Neural progenitor cell (in vitro differentiated cells): ENCODE measurements around the gene TMEM143. TPM values are rescaled to one million over a fixed set of nuclear protein-coding genes. Genes with fewer than 3 reads are reported as not detected.

Experiments
- DNase-seq: peaks from one replicate; pipeline ENCODE4 v3.0.0-alpha.2; 2016; ENCODE audit warnings: low spot score
- H2AFZ ChIP-seq: fragments of 200-600 bp; sonication (generic); replicated peaks from 2 replicates; pipeline ENCODE4 v1.6.1; 2016; ENCODE audit warnings: antibody characterized with exemption
- H3F3A ChIP-seq: fragments of 200-600 bp; sonication (generic); 2 replicates; pipeline ENCODE4 v1.6.1; 2016; ENCODE audit warnings: antibody characterized with exemption, low read depth
- H3K27ac ChIP-seq: fragments of 200-600 bp; sonication (generic); 2 replicates; pipeline ENCODE4 v1.5.1; 2016; ENCODE audit warnings: mild to moderate bottlenecking
- H3K27me3 ChIP-seq: fragments of 200-600 bp; sonication (generic); 2 replicates; pipeline ENCODE4 v1.6.1; 2016; ENCODE audit warnings: mild to moderate bottlenecking, moderate library complexity
- H3K36me3 ChIP-seq: fragments of 200-600 bp; sonication (generic); 2 replicates; pipeline ENCODE4 v1.5.1; 2016
- H3K4me1 ChIP-seq: fragments of 200-600 bp; sonication (generic); 2 replicates; pipeline ENCODE4 v1.6.1; 2016; ENCODE audit warnings: mixed run types
- H3K4me2 ChIP-seq: fragments of 200-600 bp; sonication (generic); 2 replicates; pipeline ENCODE4 v1.6.1; 2016
- H3K4me3 ChIP-seq: fragments of 200-600 bp; sonication (generic); 2 replicates; pipeline ENCODE4 v1.5.1; 2016
- H3K79me2 ChIP-seq: fragments of 200-600 bp; sonication (generic); 2 replicates; pipeline ENCODE4 v1.6.1; 2016; ENCODE audit warnings: low read depth
- H3K9ac ChIP-seq: fragments of 200-600 bp; sonication (generic); 2 replicates; pipeline ENCODE4 v1.6.1; 2016
- H3K9me3 ChIP-seq: fragments of 200-600 bp; sonication (generic); 2 replicates; pipeline ENCODE4 v1.5.1; 2016; ENCODE audit warnings: low read depth
- H4K20me1 ChIP-seq: fragments of 200-600 bp; sonication (generic); 2 replicates; pipeline ENCODE4 v1.6.1; 2016; ENCODE audit warnings: low read depth
- H3K27ac Mint-ChIP-seq: 3 replicates; pipeline ENCODE4 v1.8.0; 2021; ENCODE audit warnings: mixed read lengths
- H3K27me3 Mint-ChIP-seq: 2 replicates; pipeline ENCODE4 v1.8.0; 2022; ENCODE audit warnings: low read depth, mild to moderate bottlenecking, inconsistent platforms, moderate library complexity, mixed read lengths; ENCODE audit not compliant: insufficient read depth
- H3K36me3 Mint-ChIP-seq: 3 replicates; pipeline ENCODE4 v1.8.0; 2021; ENCODE audit warnings: mixed read lengths
- H3K4me1 Mint-ChIP-seq: 3 replicates; pipeline ENCODE4 v1.8.0; 2021; ENCODE audit warnings: mixed read lengths
- H3K4me3 Mint-ChIP-seq: 3 replicates; pipeline ENCODE4 v1.8.0; 2021; ENCODE audit warnings: mild to moderate bottlenecking, moderate library complexity, mixed read lengths
- H3K9me3 Mint-ChIP-seq: 3 replicates; pipeline ENCODE4 v1.8.0; 2020; ENCODE audit warnings: mixed read lengths
- EZH2 ChIP-seq: fragments of 200-600 bp; sonication (generic); IDR thresholded peaks from 2 replicates; pipeline ENCODE4 v1.6.1; 2017; ENCODE audit warnings: antibody characterized with exemption, mild to moderate bottlenecking, moderate library complexity
- EZH2phosphoT487 ChIP-seq: fragments of 200-600 bp; sonication (generic); IDR thresholded peaks from 2 replicates; pipeline ENCODE4 v1.6.1; 2017; ENCODE audit warnings: antibody characterized with exemption
- total RNA-seq: library from RNA; depleted of rRNA; stranded (reverse); fragments of >200 nt; gene quantifications from 2 replicates; pipeline ENCODE4 v1.2.3, GENCODE V29; 2015; ENCODE audit warnings: low replicate concordance
- TF ChIP-seq, protein P1 (sequence below): fragments of 200-600 bp; sonication (generic); IDR thresholded peaks from 2 replicates; pipeline ENCODE4 v1.5.1; 2017; ENCODE audit warnings: antibody characterized with exemption, mild to moderate bottlenecking

Gene TMEM143
- total RNA-seq, 1 donor from 2014 or later, result 3.1 TPM

- no peaks in the 10 kb centered on the region for H3K36me3 ChIP-seq
- H3K9ac ChIP-seq, result no peak overlapping the region
- H3K79me2 ChIP-seq, result no peaks in the 10 kb centered on the region
- no peaks in the 10 kb centered on the region for H4K20me1 ChIP-seq
- Mint-ChIP-seq H3K36me3 (no peaks in the 10 kb centered on the region), H3K4me1 (peaks cover 11% of the 10 kb centered on the region), H3K27ac (no peak overlapping the region), H3K9me3 (no peaks in the 10 kb centered on the region), H3K27me3 (peaks cover 19% of the 10 kb centered on the region), H3K4me3 (no peak overlapping the region)
- no peaks in the 10 kb centered on the region for H3K27me3 ChIP-seq
- TF ChIP-seq EZH2phosphoT487, result no peak
- TF ChIP-seq EZH2, result no peak
- TF ChIP-seq, protein P1, sequence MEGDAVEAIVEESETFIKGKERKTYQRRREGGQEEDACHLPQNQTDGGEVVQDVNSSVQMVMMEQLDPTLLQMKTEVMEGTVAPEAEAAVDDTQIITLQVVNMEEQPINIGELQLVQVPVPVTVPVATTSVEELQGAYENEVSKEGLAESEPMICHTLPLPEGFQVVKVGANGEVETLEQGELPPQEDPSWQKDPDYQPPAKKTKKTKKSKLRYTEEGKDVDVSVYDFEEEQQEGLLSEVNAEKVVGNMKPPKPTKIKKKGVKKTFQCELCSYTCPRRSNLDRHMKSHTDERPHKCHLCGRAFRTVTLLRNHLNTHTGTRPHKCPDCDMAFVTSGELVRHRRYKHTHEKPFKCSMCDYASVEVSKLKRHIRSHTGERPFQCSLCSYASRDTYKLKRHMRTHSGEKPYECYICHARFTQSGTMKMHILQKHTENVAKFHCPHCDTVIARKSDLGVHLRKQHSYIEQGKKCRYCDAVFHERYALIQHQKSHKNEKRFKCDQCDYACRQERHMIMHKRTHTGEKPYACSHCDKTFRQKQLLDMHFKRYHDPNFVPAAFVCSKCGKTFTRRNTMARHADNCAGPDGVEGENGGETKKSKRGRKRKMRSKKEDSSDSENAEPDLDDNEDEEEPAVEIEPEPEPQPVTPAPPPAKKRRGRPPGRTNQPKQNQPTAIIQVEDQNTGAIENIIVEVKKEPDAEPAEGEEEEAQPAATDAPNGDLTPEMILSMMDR, result no peak
- no peak overlapping the region for H3K27ac ChIP-seq
- no peak overlapping the region for H3K4me2 ChIP-seq
- H3F3A ChIP-seq, result no peaks in the 10 kb centered on the region
- DNase-seq, result no peak
- no peaks in the 10 kb centered on the region for H3K4me1 ChIP-seq
- H3K4me3 ChIP-seq, result no peak overlapping the region
- no peak overlapping the region for H2AFZ ChIP-seq
- H3K9me3 ChIP-seq, result no peaks in the 10 kb centered on the region
Observed at GRCh38 chr19:48348045-48348444, 15.7 kb downstream of the TMEM143 start.

DNA sequence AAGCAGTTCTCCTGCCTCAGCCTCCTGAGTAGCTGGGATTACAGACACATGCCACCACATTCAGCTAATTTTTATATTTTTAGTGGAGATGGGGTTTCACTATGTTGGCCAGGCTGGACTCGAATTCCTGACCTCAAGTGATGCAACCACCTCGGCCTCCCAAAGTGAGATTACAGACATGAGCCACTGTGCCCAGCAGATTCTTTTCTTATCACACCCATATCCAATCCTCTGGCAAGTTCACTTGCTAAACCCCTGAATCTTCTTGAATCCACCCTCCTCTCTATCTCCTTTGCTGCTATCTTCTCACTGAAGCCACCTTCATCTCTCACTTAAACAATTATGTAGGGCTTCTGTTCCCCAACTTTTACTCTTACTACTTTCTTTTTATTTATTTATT is 17.5 kb downstream of the TMEM143 start:
- H3K9me3 Mint-ChIP-seq, result no peaks in the 10 kb centered on the region
- Histone ChIP-seq H3K9me3 (no peaks in the 10 kb centered on the region), H3K27ac (no peak overlapping the region), H3K4me2 (no peak overlapping the region), H3K27me3 (no peaks in the 10 kb centered on the region), H3K9ac (no peak overlapping the region), H4K20me1 (no peaks in the 10 kb centered on the region), H3K4me1 (no peaks in the 10 kb centered on the region), H3K36me3 (no peaks in the 10 kb centered on the region), H3K4me3 (no peak overlapping the region), H3K79me2 (no peaks in the 10 kb centered on the region), H2AFZ (no peak overlapping the region), H3F3A (no peaks in the 10 kb centered on the region)
- DNase-seq, result no peak
- no peak overlapping the region for H3K27ac Mint-ChIP-seq
- no peak overlapping the region for H3K4me3 Mint-ChIP-seq
- no peaks in the 10 kb centered on the region for H3K36me3 Mint-ChIP-seq
- no peak for TF ChIP-seq EZH2phosphoT487
- TF ChIP-seq EZH2, result no peak
- TF ChIP-seq, protein P1, result no peak
- peaks cover 7% of the 10 kb centered on the region for H3K4me1 Mint-ChIP-seq
- peaks cover 17% of the 10 kb centered on the region for H3K27me3 Mint-ChIP-seq

DNA sequence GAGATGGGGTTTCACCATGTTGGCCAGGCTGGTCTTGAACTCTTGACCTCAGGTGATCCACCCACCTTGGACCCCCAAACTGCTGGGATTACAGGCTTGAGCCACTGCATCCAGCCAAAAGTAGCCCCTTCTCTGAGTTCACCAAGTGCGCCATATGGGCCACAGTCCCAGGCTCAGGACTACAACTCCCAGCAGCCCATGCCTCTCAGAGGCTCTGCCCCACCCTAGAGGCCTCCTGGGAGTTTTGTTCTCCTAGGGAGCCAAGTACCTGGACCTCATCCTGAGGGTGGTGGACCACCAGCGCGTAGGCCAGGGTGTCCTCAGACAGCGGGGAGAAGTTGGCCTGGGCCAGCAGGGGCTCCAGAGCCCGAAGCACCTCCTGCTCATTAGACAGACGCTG is 18.8 kb downstream of the TMEM143 start:
- Mint-ChIP-seq H3K4me1 (peaks cover 8% of the 10 kb centered on the region), H3K27ac (no peak overlapping the region), H3K27me3 (peaks cover 14% of the 10 kb centered on the region), H3K4me3 (no peak overlapping the region), H3K9me3 (no peaks in the 10 kb centered on the region), H3K36me3 (no peaks in the 10 kb centered on the region)
- Histone ChIP-seq H3K79me2 (no peaks in the 10 kb centered on the region), H3K4me3 (no peak overlapping the region), H3K4me2 (no peak overlapping the region), H3F3A (no peaks in the 10 kb centered on the region), H3K9me3 (no peaks in the 10 kb centered on the region), H2AFZ (no peak overlapping the region), H3K4me1 (no peaks in the 10 kb centered on the region), H3K27me3 (no peaks in the 10 kb centered on the region), H3K27ac (no peak overlapping the region), H4K20me1 (no peaks in the 10 kb centered on the region), H3K36me3 (no peaks in the 10 kb centered on the region), H3K9ac (no peak overlapping the region)
- TF ChIP-seq, protein P1, result no peak
- TF ChIP-seq EZH2 (no peak), EZH2phosphoT487 (no peak)
- no peak for DNase-seq
